Spleen (tissue), 11 donors: Measurements from ENCODE around the gene RNF103. TPM values are rescaled to one million over a fixed set of nuclear protein-coding genes. Genes with fewer than 3 reads are reported as not detected.

Experiments used
- DNase-seq: peaks from one replicate; pipeline ENCODE4 v3.0.0-alpha.2; 2020
- H3K27ac ChIP-seq, 8 donors: fragments of 200-600 bp; sonication (generic) in 7 of 8; 1 replicate in 4 of 8; 2 replicates in 4 of 8; pipeline versions ENCODE4 v1.5.0 to v1.8.0; 2016 to 2021; ENCODE audit warnings: inconsistent platforms in 4 of 8, mild to moderate bottlenecking in 4 of 8, moderate library complexity in 1 of 8
- H3K27me3 ChIP-seq, 7 donors: fragments of 200-600 bp; sonication (generic) in 6 of 7; replicated peaks in 1 of 7; 1 replicate in 4 of 7; 2 replicates in 3 of 7; pipeline versions ENCODE4 v1.5.0 to v1.8.0; 2016 to 2021; ENCODE audit warnings: inconsistent platforms in 3 of 7, mild to moderate bottlenecking in 1 of 7
- H3K36me3 ChIP-seq, 6 donors: fragments of 200-600 bp; sonication (generic) in 5 of 6; 1 replicate in 4 of 6; 2 replicates in 2 of 6; pipeline versions ENCODE4 v1.5.0 to v1.8.0; 2016 to 2021; ENCODE audit warnings: inconsistent platforms in 2 of 6
- H3K4me1 ChIP-seq, 6 donors: fragments of 200-600 bp; sonication (generic) in 5 of 6; 1 replicate in 3 of 6; 2 replicates in 3 of 6; pipeline versions ENCODE4 v1.5.0 to v1.8.0; 2016 to 2021; ENCODE audit warnings: inconsistent platforms in 3 of 6
- H3K4me3 ChIP-seq, 8 donors: fragments of 200-600 bp; sonication (generic) in 7 of 8; 1 replicate in 4 of 8; 2 replicates in 4 of 8; pipeline versions ENCODE4 v1.5.0 to v1.8.0; 2016 to 2021; ENCODE audit warnings: inconsistent platforms in 4 of 8, mild to moderate bottlenecking in 4 of 8, moderate library complexity in 2 of 8
- H3K9me3 ChIP-seq, 8 donors: fragments of 200-600 bp; sonication (generic) in 7 of 8; 1 replicate in 4 of 8; 2 replicates in 4 of 8; pipeline versions ENCODE4 v1.5.0 to v1.8.0; 2016 to 2021; ENCODE audit warnings: inconsistent platforms in 4 of 8
- POLR2A ChIP-seq, 3 donors: fragments of 450-650 bp; IDR thresholded peaks; one replicate each; pipeline ENCODE4 v1.5.1; 2017; ENCODE audit warnings: antibody characterized with exemption in 3 of 3, mild to moderate bottlenecking in 1 of 3
- POLR2AphosphoS5 ChIP-seq, 3 donors: sonication (generic); formaldehyde crosslinking; IDR thresholded peaks; one replicate each; pipeline ENCODE4 v1.5.1; 2017; ENCODE audit warnings: antibody characterized with exemption in 3 of 3
- WGBS, 5 donors: extraction: QIAGEN DNeasy Blood & Tissue Kit in 3 of 5; methylation state at CpG; one replicate each; pipeline versions ENCODE4 v1.1.5 to v1.1.7; 2013 to 2018; 5-methylcytosine and 5-hydroxymethylcytosine counted together
- intact Hi-C: fragments of 100-400 bp; cut with DNase I; formaldehyde crosslinking; loops from one replicate; pipeline ENCODE4 v1.15.0; 2023; ENCODE audit warnings: low total_unique reads
- polyA plus RNA-seq, 3 donors: library from polyadenylated mRNA; stranded (reverse); fragments of 200-250 nt; gene quantifications; one replicate each; pipeline ENCODE4 v1.2.1, GENCODE V29; 2013
- total RNA-seq, 7 donors: library from RNA; depleted of rRNA in 3 of 7; stranded (reverse); fragments of >200 nt in 3 of 7; fragmentation: NEBNext Ultra II Directional in 4 of 7; extraction: Animal tissue kit (Norgen Biotek cat#: 25700) in 4 of 7; gene quantifications; one replicate each; pipeline versions ENCODE4 v1.1.0 to v1.2.1, GENCODE V29; 2016 to 2021
- TF ChIP-seq, protein P1 (sequence below), 11 experiments: fragments of 200-600 bp in 7 of 11; fragments of 450-650 bp in 4 of 11; sonication (generic) in 4 of 11; IDR thresholded peaks in 8 of 11; conservative IDR thresholded peaks in 3 of 11; 1 replicate in 7 of 11; 2 replicates in 4 of 11; pipeline versions ENCODE4 v1.4.0 to v1.8.0; 2016 to 2021; ENCODE audit warnings: antibody characterized with exemption in 11 of 11, inconsistent platforms in 4 of 11, mild to moderate bottlenecking in 1 of 11
- donor health status: healthy with polysubstance abuse.
- donor health status: DM: no; HTN: no; CAD: no; lungs with moderate emphysema.
- donor health status: DM: no; HTN: no; CAD: no.
- donor health status: Bipolar disorder and iron deficiency.
- donor health status: healthy.
- donor health status: DM: no; HTN: no; CAD: no.
- donor health status: DM: yes; HTN: yes; CAD: no.

The RNF103 gene
- total and polyA plus RNA-seq, 10 donors: 9.1 to 34.7 (median 23.1) TPM

GRCh38 chr2:86622519-86623042 lies 1.1 kb downstream of the RNF103 start:
- Histone ChIP-seq H3K27ac (peak overlapping the region; percentile 98 to 100 (median 100)), H3K27me3 (no peaks in the 10 kb centered on the region), H3K4me3 (peak overlapping the region; percentile 64 to 82 (median 68)), H3K36me3 (peaks cover 0 to 27% (median 13%) of the 10 kb centered on the region in 6 donors), H3K4me1 (peaks cover 14 to 58% (median 43%) of the 10 kb centered on the region in 6 donors), H3K9me3 (no peaks in the 10 kb centered on the region)
- intact Hi-C loops: loop anchor here (5.0 kb wide), 1 partner anchor 60 kb away; the partner anchor contains the start of gene CHMP3
- WGBS, 5 donors: 0 to 1% (median 0%) methylated on average over 28 to 29 of the region's 29 CpGs
- peak in 2 of 3 donors; percentile 11 to 13 for TF ChIP-seq POLR2AphosphoS5 (IDR thresholded peaks at IDR 0.05)
- no peak for TF ChIP-seq POLR2A (IDR thresholded peaks at IDR 0.05)
- DNase-seq: peak; percentile 83

DNA sequence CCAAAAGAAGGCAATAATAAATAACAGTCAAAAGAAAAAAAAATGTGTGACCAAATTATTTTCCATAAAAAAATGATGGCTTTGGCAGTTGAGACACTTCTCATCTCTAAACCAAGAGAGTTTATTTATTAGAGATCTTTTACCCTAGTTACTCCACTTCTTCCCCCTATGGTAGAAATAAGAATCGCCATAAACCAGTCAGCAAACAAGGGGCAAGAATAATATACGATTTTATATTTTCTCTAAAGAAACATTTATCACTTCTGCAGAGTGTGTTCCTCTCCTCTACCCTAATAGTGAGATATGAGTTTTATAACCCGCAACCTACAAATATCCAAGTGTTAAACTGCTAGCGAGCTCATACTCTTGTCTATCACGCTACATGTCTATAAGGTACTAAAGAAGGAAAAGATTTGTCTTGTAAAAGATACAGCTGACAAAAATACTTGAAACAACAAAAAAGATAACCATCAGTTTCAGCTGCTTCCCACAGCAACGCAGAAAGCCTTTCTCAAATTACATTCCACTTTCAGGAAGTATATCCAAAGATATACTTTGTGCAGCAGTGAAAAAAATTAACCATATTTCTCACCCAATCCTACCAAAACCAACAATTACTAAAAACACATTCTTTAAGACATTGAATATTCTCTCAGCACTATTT lies 2.3 kb downstream of the RNF103 start:
- intact Hi-C loops: loop anchor here (5.0 kb wide), 1 partner anchor 59 kb away; the partner anchor contains the start of gene CHMP3
- H3K4me1 ChIP-seq: peaks cover 14 to 68% (median 43%) of the 10 kb centered on the region in 6 donors
- peak overlapping the region in 4 of 8 donors; percentile 20 to 100 (median 100) for H3K27ac ChIP-seq
- TF ChIP-seq, protein P1, sequence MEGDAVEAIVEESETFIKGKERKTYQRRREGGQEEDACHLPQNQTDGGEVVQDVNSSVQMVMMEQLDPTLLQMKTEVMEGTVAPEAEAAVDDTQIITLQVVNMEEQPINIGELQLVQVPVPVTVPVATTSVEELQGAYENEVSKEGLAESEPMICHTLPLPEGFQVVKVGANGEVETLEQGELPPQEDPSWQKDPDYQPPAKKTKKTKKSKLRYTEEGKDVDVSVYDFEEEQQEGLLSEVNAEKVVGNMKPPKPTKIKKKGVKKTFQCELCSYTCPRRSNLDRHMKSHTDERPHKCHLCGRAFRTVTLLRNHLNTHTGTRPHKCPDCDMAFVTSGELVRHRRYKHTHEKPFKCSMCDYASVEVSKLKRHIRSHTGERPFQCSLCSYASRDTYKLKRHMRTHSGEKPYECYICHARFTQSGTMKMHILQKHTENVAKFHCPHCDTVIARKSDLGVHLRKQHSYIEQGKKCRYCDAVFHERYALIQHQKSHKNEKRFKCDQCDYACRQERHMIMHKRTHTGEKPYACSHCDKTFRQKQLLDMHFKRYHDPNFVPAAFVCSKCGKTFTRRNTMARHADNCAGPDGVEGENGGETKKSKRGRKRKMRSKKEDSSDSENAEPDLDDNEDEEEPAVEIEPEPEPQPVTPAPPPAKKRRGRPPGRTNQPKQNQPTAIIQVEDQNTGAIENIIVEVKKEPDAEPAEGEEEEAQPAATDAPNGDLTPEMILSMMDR (IDR thresholded peaks at IDR 0.05 in 8 of 11, conservative IDR thresholded peaks at IDR 0.05 in 3 of 11): no peak
- TF ChIP-seq POLR2AphosphoS5 (IDR thresholded peaks at IDR 0.05) (no peak), POLR2A (IDR thresholded peaks at IDR 0.05) (no peak)
- WGBS, 5 donors: 12 to 20% (median 13%) methylated on average over 6 of the region's 6 CpGs
- no peak for DNase-seq
- no peaks in the 10 kb centered on the region for H3K27me3 ChIP-seq
- H3K36me3 ChIP-seq: peaks cover 0 to 39% (median 19%) of the 10 kb centered on the region in 6 donors
- no peaks in the 10 kb centered on the region for H3K9me3 ChIP-seq
- H3K4me3 ChIP-seq: peak overlapping the region; percentile 8 to 82 (median 68)

- intact Hi-C loops: no loop called here
- DNase-seq: no peak
- peaks cover 0 to 76% (median 26%) of the 10 kb centered on the region in 6 donors for H3K36me3 ChIP-seq
These were observed 5.9 kb downstream of the RNF103 start for GRCh38 chr2:86617738-86618137.

GRCh38 chr2:86617153-86617552 lies 6.5 kb downstream of the RNF103 start:
- H3K4me3 ChIP-seq: no peak overlapping the region
- peaks cover 0 to 81% (median 28%) of the 10 kb centered on the region in 6 donors for H3K36me3 ChIP-seq
- H3K27me3 ChIP-seq: no peaks in the 10 kb centered on the region
- no peaks in the 10 kb centered on the region for H3K9me3 ChIP-seq
- TF ChIP-seq POLR2A (IDR thresholded peaks at IDR 0.05) (no peak), POLR2AphosphoS5 (IDR thresholded peaks at IDR 0.05) (no peak)
- TF ChIP-seq, protein P1 (IDR thresholded peaks at IDR 0.05 in 8 of 11, conservative IDR thresholded peaks at IDR 0.05 in 3 of 11): no peak
- no peak for DNase-seq
- no peak overlapping the region for H3K27ac ChIP-seq
- intact Hi-C loops: no loop called here
- peaks cover 14 to 55% (median 38%) of the 10 kb centered on the region in 6 donors for H3K4me1 ChIP-seq
- 76 to 83% (median 77%) methylated on average over 3 of the region's 3 CpGs for WGBS, 5 donors

More at GRCh38 chr2:86617738-86618137, 5.9 kb downstream of the RNF103 start:
- Histone ChIP-seq H3K4me3 (no peak overlapping the region), H3K27me3 (no peaks in the 10 kb centered on the region), H3K9me3 (no peaks in the 10 kb centered on the region), H3K4me1 (peaks cover 14 to 60% (median 40%) of the 10 kb centered on the region in 6 donors), H3K27ac (no peak overlapping the region)
- TF ChIP-seq, protein P1 (IDR thresholded peaks at IDR 0.05 in 8 of 11, conservative IDR thresholded peaks at IDR 0.05 in 3 of 11): no peak
- TF ChIP-seq POLR2AphosphoS5 (IDR thresholded peaks at IDR 0.05) (no peak), POLR2A (IDR thresholded peaks at IDR 0.05) (no peak)
